GM18498 (cell line): Measurements from ENCODE around the gene RNASE8.
A peak's percentile ranks its signal among the peaks of the same experiment; 100 is the strongest.

Experiments used
- ATAC-seq: cut with Tn5 transposase; IDR thresholded peaks from one replicate; pipeline ENCODE4 v1.9.1; 2021; ENCODE audit warnings: mild to moderate bottlenecking, moderate library complexity; ENCODE audit not compliant: unreplicated experiment

RNASE8 gene

GRCh38 chr14:21071225-21072030, 13.8 kb downstream of the RNASE8 start:
- peak; percentile 71 for ATAC-seq

DNA sequence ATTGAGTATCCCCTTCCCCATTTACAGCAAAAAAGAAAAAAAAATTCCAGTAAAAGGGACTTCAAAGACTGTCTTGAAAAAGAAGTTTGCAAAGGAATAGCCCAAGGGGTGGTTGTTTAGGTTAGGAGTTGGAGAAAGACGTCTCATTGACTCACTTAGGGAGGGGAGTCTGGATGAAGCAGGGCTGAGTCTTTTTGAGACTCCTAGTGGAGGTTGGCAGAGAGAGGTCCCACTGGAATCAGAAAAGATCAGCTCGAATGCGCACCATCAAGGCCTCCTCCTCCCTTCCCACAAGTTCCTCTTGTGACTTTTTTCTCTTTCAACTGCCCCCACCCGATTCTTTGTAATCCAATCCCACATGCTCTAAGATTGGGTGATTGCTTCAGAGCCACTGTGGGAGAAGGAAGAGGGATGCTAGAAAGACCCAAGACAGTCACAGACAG, 14.4 kb downstream of the RNASE8 start:
- no peak for ATAC-seq

GRCh38 chr14:21072781-21073339, 15.2 kb downstream of the RNASE8 start:
- ATAC-seq: no peak

DNA sequence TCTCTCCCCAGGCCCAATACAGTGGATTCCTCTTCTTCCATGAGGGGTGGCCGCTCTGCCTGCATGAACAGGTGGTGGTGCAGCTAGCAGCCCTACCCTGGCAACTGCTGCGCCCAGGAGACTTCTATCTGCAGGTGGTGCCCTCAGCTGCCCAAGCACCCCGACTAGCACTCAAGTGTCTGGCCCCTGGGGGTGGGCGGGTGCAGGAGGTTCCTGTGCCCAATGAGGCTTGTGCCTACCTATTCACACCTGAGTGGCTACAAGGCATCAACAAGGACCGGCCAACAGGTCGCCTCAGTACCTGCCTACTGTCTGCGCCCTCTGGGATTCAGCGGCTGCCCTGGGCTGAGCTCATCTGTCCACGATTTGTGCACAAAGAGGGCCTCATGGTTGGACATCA, 16.3 kb downstream of the RNASE8 start:
- no peak for ATAC-seq

GRCh38 chr14:21074398-21075272, 17.0 kb downstream of the RNASE8 start:
- ATAC-seq: no peak

DNA sequence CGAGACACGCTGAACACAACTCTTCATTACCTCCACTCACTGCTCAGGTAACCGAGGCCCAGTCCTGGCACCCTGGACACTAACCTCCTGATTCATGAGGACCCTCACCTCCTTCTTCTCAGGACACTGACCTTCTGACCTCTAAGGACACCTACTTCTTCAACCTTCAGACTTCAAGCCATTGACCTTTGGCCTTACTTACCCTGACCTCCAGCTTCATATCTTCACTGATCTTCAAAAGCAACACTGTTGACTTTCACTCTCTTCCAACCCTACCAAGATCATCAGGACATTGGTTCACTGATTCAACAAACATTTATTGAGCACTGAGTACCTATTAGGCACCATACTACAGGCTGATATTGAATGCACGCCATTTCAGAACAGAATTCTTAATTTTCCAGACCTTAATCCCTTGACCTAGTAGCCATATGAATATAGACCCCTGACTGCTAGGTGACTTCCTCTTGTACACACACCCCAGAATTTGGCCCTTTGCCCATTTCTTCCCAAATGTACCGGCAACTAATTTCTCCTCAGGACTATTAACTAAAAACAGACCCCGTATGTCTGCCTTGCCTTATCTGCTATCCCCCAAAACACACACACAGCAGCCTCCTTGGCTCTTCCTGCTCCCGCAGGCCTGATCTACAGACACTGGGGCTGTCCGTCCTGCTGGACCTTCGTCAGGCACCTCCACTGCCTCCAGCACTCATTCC, 18.3 kb downstream of the RNASE8 start:
- no peak for ATAC-seq

DNA sequence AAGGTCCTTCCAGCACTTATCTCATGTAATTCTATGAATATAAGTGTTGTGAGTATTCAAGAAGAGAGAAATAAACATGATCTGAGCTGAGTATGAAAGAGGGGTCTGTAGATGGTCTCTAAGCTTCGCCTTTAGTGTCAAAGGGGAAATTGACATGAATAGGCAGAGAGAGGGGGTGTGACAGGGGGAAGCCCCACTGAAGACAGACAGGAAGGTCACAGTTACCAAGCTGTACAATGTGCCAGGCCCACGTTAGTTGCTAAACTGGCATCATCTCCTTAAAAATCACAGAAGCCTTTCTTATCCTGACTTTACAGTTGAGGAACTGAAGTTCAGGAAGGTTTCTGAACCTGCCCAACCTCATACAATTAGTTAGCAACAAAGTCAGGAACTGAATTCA, 20.1 kb downstream of the RNASE8 start:
- ATAC-seq: no peak

DNA sequence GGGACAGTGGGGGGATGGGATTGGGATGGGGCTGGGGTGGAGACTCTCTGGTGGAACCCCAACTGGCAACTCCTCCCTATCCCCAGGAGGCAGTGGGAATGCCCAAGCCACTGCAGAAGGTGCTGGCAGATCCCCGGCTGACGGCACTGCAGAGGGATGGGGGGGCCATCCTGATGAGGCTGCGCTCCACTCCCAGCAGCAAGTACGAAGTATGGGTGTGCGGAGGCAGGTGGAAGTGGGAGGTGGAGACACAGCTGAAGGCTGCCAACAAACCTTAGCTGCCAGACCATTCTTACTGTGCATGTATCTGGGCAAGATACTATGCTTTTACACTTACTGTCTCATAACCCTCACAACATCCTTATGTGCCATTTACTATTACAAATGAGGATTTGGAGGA, 20.7 kb downstream of the RNASE8 start:
- no peak for ATAC-seq

GRCh38 chr14:21078726-21079125, 21.1 kb downstream of the RNASE8 start:
- no peak for ATAC-seq

- no peak for ATAC-seq
Observed at GRCh38 chr14:21081521-21082142, 24.0 kb downstream of the RNASE8 start.

GRCh38 chr14:21083565-21084325, 26.1 kb downstream of the RNASE8 start:
- ATAC-seq: no peak

GRCh38 chr14:21084396-21084795, 26.8 kb downstream of the RNASE8 start:
- ATAC-seq: no peak

DNA sequence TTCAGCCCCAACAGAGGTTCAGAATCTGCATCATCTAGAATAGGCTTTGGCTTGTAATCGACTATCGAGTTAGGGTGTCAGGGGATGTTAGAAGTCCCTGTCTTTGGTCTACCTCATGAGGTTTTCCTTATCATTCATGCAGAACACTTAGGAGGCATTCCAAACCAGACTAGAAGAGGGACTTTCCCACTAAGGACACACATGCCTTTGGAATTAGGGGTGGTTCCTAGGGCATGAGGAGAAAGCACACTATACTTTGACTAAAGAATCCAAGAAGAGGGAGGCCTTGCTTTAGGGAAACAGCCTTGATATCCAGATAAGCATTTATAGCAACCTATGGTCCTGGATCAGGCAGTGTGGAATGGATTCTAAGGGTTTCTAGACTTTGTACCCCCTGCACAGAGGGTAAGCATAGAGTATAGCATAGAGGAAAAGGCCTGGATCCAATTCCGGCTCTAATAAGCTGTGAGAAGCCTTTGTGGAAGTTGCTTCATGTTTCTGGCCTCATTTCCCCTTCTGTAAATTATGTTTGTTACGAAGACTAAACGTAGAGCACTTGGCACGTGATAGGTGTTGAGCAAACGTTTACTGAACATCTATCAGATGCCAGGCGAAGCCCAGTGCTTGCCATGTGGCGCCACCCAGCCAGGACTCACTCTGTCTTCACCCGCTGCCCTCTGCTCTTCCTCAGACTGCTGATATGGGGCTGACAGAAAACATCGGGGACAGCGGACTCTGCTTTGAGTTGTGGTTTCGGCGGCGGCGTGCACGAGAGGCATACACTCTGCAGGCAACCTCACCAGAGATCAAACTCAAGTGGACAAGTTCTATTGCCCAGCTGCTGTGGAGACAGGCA, 27.6 kb downstream of the RNASE8 start:
- no peak for ATAC-seq

GRCh38 chr14:21086908-21087293, 29.3 kb downstream of the RNASE8 start:
- no peak for ATAC-seq

GRCh38 chr14:21087294-21088091, 29.9 kb downstream of the RNASE8 start:
- ATAC-seq: peak; percentile 67

DNA sequence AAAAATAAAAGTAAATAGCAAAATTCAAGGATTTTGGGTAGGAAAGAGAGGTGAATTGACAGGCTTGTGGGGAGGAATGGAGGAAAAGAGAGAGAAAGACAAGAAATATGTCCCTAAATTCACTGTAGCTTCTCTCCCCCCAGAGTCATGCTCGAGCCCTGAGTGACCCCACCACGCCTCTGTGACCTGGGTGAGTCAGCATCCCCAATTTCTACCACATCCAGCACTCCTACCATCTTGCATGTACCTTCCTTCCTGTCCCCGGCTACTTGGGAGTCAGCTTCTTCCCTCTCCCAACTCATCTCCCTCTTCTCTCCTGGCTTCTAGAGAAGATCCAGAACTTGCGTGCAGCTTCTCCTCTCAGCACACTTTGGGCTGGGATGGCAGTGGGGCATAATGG, 31.1 kb downstream of the RNASE8 start:
- no peak for ATAC-seq

- ATAC-seq: no peak
Observed at GRCh38 chr14:21089271-21089670, 31.6 kb downstream of the RNASE8 start.

GRCh38 chr14:21089877-21090193, 32.2 kb downstream of the RNASE8 start:
- no peak for ATAC-seq
